T47D (cell line): ENCODE data around the gene DNAH7.

Experiments used
- DNase-seq, 2 experiments: peaks; one replicate each; pipeline versions ENCODE4 v3.0.0 to v3.0.0-alpha.2; 2011 to 2012; ENCODE audit warnings: low read depth in 1 of 2, low spot score in 1 of 2
- JUND ChIP-seq: IDR thresholded peaks from 2 replicates; pipeline ENCODE4 v1.6.1; 2012; ENCODE audit warnings: low read depth
- in situ Hi-C: cut with HindIII; loops from 2 replicates; pipeline ENCODE4 v1.10.0; 2016; ENCODE audit warnings: low sequenced_read_pairs, low pct_unique_long_range_greater_than_20kb

The DNAH7 gene

GRCh38 chr2:195779491-195779890 lies 289.1 kb downstream of the DNAH7 start:
- TF ChIP-seq JUND, result no peak
- in situ Hi-C loops, result no loop called here
- no peak for DNase-seq

GRCh38 chr2:195769975-195770374 lies 298.7 kb downstream of the DNAH7 start:
- peak in 1 of 2 experiments; percentile 2 for DNase-seq
- in situ Hi-C loops, result no loop called here
- TF ChIP-seq JUND, result no peak

DNA sequence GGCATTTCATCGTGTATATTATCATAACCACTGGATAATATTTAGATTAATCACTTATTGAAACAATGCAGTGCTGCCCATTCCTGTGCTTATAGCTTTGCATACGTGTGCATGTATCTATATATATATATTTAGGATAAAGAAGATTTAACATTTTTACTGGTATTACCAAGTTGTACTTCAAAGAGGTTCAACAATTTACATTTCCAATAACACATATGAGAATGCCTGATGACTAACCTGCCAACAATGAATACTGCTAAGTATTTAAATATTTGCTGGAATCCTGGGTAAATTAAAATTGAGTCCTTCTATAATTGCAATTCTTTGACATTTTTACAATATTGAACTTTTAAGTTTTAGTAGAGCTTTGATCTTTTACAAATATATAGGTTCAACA lies 300.2 kb downstream of the DNAH7 start:
- TF ChIP-seq JUND, result no peak
- no peak for DNase-seq
- in situ Hi-C loops, result no loop called here

DNA sequence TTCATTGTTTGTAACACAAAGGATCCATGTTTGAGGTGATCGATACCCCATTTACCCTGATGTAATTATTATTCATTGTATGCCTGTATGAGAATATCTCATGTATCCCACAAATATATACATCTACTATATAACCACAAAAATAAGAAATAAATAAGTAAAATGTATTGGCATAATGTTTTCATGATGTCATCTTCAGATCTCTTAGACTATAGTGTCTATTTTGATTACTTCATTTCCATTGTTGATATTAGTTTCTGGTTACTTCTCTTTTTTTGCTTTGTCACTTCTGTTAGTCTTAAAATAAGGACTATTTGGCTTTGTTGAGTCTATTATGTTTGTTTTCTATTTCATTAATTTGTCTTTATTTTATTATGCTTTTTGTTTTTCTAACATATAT lies 301.9 kb downstream of the DNAH7 start:
- DNase-seq, result no peak
- no peak for TF ChIP-seq JUND
- in situ Hi-C loops, result no loop called here

DNA sequence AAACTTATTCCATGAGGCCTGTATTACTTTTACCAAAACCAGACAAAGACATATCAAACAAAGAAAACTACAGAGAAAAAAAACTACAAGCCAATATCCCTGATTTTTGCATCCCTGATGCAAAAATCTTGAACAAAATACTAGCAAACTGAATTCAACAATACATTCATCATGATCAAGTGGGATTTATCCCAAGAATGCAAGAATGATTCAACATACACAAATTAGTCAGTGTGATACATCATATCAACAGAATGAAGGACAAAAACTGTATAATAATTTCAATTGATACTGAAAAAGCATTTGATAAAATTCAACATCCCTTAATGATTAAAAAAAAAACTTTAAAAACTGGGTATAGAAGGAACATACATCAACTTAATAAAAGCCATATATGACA lies 304.8 kb downstream of the DNAH7 start:
- no peak for TF ChIP-seq JUND
- in situ Hi-C loops, result no loop called here
- no peak for DNase-seq

GRCh38 chr2:195759877-195760276 lies 308.8 kb downstream of the DNAH7 start:
- no peak for TF ChIP-seq JUND
- DNase-seq, result no peak
- in situ Hi-C loops, result no loop called here

GRCh38 chr2:195758846-195759245 lies 309.8 kb downstream of the DNAH7 start:
- in situ Hi-C loops, result no loop called here
- no peak for TF ChIP-seq JUND

DNA sequence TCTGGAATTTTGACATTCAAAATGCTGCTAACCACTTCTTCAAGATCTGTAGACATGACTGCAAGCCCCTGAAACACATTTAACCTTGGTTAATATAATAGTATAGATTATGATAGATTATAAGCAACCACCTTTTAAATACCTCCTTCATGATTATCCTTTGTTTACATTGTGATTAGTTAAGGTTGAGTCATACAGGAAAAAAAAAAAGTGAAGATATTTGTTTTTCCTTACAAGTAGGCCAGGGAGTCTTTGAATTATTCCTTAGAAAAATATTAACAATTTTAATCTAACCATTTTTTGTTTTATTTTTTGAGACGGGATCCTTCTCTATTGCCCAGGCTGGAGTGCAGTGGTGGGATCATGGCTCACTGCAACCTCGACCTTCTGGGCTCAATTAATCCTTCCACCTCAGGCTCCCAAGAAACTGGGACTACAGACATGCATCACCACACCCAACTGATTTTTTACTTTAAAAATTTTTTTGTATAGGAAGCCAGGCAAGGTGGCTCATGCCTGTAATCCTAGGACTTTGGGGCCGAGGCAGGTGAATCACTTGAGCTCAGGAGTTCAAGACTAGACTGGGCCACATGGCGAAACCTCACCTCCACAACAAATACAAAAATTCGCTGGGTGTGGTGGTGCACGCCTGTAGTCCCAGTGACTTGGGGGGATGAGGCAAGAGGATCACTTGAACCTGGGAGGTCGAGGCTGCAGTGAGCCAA lies 312.3 kb downstream of the DNAH7 start:
- in situ Hi-C loops, result no loop called here
- TF ChIP-seq JUND, result no peak
- DNase-seq, result no peak

More at GRCh38 chr2:195758846-195759245, 309.8 kb downstream of the DNAH7 start:
- no peak for DNase-seq

GRCh38 chr2:195741191-195741590 lies 327.4 kb downstream of the DNAH7 start:
- no peak for TF ChIP-seq JUND
- no peak for DNase-seq
- in situ Hi-C loops, result no loop called here

- in situ Hi-C loops, result no loop called here
- no peak for DNase-seq
- no peak for TF ChIP-seq JUND
Observed at GRCh38 chr2:195737511-195738325, 330.9 kb downstream of the DNAH7 start.

DNA sequence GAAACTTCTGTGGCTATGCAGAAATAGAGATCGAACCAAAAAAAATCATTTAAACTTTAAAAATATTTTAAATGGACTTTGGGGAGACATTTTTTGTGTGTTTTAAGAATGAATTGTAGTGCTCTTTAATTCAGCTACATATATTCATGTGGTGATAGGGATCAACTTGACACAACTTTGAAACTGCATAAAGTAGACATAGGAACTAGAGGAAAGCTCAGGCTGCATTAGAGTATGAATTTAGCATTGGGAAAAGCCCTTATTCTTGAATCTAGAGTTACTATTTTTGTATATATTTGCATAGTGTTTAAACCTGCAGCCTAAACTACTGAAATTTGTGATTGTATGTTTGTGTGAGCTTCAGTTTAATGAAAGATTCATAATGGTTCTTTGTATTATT lies 333.3 kb downstream of the DNAH7 start:
- TF ChIP-seq JUND, result no peak
- no peak for DNase-seq
- in situ Hi-C loops, result no loop called here

GRCh38 chr2:195734931-195735330 lies 333.7 kb downstream of the DNAH7 start:
- in situ Hi-C loops, result no loop called here
- DNase-seq, result no peak
- no peak for TF ChIP-seq JUND

DNA sequence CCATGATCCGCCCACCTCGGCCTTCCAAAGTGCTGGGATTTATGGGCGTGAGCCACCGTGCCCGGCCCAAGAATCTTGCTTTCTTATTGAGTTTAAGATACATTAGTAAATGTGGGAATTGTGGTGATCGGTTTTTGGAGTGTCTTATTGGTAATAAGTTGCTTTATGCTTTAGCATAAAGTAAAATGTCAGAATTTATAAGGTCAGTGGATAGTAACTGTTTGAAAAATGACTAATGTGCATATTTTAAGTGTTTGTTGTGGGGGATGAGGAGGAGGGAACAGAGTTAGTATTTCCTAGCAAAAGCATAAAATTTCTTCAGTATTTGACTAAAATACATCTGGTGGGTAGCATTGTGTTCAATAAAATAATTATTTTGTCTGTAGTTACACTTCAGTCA lies 334.2 kb downstream of the DNAH7 start:
- TF ChIP-seq JUND, result no peak
- in situ Hi-C loops, result no loop called here
- no peak for DNase-seq
